T47D (cell line): Measurements from ENCODE around the gene TRIM8.
"Not testable (repeated sequence)": the region's sequence is repeated elsewhere in the genome, so short reads cannot be mapped to it uniquely, and the experiment has no call there.

Experiments used
- DNase-seq, 2 experiments: peaks; one replicate each; pipeline versions ENCODE4 v3.0.0 to v3.0.0-alpha.2; 2011 to 2012; ENCODE audit warnings: low read depth in 1 of 2, low spot score in 1 of 2
- JUND ChIP-seq: IDR thresholded peaks from 2 replicates; pipeline ENCODE4 v1.6.1; 2012; ENCODE audit warnings: low read depth
- in situ Hi-C: cut with HindIII; loops from 2 replicates; pipeline ENCODE4 v1.10.0; 2016; ENCODE audit warnings: low sequenced_read_pairs, low pct_unique_long_range_greater_than_20kb

TRIM8 gene

DNA sequence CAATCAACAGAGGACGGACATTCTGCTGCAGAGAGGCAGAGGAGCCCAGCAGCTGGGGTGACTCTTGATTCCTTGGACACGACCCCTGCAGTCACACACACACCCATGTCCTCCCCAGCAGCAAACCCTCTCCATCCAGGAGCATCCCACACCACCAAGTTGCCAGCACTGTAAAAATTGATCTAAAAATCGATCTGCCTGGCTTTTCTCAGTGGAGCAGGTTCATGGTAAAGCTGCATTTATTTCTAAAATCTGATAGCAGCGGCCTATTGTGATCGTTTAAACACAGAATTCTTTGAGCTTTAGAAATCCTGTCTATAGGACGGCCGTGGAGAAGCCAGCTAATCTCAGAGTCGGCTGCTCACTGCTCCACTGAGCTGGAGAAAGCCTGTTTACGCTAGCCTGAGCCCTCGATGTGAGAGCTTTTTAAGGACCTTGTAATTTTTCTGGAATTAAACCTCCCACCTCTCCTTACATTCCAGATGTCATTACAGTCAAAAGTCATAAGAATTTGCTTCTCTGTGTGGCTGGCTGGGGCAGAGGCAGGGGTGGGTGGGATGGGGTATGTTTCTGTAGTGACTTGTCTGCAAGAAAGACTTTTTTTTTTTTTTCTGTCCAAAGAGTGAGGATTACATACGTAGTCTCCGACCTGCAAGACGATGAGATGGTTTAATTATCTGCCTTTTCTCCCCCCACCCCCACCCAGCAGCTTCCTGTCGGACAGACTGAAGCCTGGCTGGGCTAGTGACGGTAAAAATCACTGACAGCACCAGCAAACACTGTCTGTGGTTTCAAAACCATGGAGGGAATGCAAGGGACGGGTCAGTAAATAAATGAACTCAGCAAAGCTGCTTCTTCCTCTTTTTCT, 31.6 kb downstream of the TRIM8 start:
- in situ Hi-C loops, result no loop called here
- peak in 1 of 2 experiments; percentile 70 for DNase-seq
- TF ChIP-seq JUND, result no peak

DNA sequence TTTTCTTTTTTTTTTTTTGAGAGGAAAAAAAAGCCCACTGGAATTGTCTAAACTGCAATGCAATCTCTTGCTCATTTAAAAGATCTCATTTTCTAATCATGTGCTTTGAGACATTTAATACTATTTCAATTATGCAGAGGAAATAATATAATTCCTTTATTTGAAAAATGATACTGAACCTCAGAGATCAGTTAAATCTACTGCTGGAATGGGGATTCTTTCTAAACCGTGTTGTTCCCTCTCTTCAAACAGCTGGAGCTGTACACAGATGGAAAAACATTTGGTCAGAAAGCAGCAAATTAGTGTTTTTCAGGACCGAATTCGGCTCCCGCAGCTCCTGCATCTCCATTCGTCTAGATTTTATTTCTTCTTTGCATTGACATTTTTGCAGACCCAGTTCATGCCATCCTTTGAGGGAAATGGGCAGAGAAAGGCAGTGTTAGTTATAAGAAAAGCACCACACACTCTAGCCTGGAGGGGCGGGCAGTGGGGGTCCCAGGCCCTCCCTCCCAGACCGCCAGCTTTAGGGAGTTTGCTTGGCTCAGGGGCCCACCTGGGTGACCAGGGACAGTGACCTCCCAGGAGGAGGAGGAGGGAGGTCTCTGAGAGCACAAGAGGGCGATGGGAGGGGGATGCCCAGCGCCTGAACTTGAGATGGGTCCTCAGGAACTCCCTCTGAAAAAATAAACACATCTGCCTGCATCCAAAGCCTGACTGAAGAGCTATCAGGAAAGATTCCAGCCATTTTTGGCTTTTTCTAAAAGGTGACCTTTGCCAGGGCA, 32.4 kb downstream of the TRIM8 start:
- in situ Hi-C loops, result no loop called here

GRCh38 chr10:102677331-102678067, 33.2 kb downstream of the TRIM8 start:
- TF ChIP-seq JUND, result 0 out of 2 replicates have a peak, but pooled peaks have one; percentile 14
- in situ Hi-C loops, result no loop called here
- no peak for DNase-seq

More for the DNA sequence above, 32.4 kb downstream of the TRIM8 start:
- TF ChIP-seq JUND, result no peak
- no peak for DNase-seq

DNA sequence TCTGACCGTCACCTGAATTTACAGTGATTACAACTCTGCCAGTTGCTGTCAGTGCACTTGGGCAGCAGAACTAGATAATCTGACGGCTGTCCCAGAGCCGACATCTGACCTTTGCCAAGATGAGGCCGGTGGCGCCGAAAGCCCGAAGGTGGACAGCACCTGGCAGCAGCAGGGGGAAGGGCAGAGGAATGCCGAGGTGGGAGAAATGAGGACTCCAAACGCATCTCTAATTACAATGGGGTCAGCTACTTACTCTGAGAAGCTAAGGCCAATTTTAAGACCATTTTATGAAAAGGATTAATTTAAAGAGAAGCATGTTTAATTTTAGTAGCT, 33.8 kb downstream of the TRIM8 start:
- no peak for DNase-seq
- TF ChIP-seq JUND, result no peak
- in situ Hi-C loops, result no loop called here

GRCh38 chr10:102678842-102679289, 34.6 kb downstream of the TRIM8 start:
- TF ChIP-seq JUND, result no peak
- in situ Hi-C loops, result no loop called here
- DNase-seq, result peak in 1 of 2 experiments; percentile 85

DNA sequence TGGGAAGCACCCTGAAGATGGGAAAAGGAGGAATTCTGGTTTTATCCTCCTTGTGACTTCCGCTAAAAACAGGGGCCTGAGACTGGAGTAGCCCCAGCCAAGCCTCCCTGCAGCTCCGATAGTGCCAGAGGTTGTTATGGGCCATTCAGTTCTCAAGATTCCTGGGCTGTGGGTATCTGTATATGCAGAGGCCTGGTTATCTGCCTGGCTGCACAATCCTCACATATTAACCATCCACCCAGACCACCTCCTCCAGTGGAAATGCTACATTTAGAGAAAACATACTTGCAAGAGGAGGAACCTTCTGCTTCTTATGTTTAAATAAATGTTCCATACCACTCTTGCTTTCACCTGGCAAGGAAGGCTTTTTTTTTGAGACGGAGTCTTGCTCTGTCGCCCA, 35.3 kb downstream of the TRIM8 start:
- TF ChIP-seq JUND, result no peak
- in situ Hi-C loops, result no loop called here

DNA sequence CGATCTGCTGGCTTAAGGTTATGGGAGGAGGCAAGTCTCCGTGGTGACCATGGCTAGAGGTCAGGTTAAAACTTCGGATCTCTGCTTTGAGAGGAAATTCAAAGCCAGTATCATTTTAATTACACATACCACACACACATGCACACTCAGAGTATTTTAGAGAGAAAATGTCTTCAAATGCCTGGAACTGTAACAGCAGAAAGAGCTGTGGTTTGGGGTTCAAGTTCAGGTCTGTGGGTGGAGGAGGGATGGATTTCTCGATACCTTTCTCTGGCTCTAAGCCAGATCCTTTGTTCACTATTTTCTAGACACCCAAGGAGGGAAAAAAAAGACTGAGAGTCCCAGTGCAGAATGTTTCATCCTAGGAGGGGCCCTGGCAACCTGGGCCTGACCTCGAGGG, 37.4 kb downstream of the TRIM8 start:
- DNase-seq, result no peak
- in situ Hi-C loops, result no loop called here
- no peak for TF ChIP-seq JUND

More for the DNA sequence above, 35.3 kb downstream of the TRIM8 start:
- no peak for DNase-seq

DNA sequence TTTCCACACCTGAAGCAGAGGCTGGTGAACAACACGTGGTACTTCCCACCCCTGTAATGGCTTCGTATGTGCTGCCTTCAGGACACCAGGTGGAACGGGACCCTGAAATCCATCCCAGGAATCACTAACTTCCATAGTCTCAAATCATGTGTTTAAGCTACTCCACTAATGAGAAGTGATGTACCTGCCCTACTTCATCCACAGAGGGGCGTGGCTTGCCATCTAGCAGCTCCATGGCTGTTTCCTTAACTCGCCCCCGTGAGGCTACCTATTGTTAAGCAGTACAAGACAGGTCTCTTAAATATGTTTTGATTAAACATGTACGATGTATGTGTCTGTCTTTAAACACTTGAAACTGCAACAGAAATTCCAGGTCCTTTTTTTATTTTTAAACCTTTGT, 38.1 kb downstream of the TRIM8 start:
- in situ Hi-C loops, result no loop called here
- no peak for TF ChIP-seq JUND
- DNase-seq, result peak in 1 of 2 experiments; percentile 54

DNA sequence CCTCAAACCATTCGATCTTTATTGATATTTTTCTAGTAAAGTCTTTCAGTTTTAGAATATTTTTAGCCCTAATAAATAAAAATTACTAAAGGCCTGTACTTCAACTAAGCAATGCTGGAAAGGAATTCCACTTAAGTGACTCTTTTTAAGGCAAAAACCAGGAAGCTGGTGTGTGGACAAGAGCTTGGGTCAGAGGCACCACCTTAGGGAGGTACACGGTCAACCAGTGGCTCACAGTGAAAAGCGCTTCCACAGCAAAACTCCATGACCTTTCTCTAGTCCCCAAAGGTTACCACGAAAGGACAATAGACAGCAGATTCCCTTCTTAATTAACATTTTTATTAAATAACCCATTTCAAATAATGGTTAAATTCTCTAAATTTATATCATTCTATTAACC, 38.7 kb downstream of the TRIM8 start:
- TF ChIP-seq JUND, result no peak
- DNase-seq, result no peak
- in situ Hi-C loops, result no loop called here

DNA sequence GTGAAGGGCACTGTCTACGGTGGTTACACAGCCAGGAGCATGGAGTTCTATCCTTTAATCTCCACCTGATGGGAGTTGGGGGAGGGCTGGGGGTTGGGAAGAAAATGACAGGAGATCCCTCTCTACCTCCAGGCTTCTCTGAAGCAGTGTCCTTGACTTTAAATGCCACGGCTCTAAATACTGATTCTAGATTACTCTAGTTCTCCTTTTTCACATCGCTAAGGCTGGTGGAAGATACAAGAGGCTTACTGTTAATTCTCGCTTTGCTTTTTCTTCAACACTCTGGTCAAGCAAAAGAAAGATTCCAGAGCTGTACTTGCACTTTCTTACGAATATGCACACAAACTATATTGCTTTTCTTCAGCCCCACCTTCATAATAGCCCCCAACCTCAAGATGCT, 39.5 kb downstream of the TRIM8 start:
- no peak for TF ChIP-seq JUND
- in situ Hi-C loops, result no loop called here
- DNase-seq, result no peak

DNA sequence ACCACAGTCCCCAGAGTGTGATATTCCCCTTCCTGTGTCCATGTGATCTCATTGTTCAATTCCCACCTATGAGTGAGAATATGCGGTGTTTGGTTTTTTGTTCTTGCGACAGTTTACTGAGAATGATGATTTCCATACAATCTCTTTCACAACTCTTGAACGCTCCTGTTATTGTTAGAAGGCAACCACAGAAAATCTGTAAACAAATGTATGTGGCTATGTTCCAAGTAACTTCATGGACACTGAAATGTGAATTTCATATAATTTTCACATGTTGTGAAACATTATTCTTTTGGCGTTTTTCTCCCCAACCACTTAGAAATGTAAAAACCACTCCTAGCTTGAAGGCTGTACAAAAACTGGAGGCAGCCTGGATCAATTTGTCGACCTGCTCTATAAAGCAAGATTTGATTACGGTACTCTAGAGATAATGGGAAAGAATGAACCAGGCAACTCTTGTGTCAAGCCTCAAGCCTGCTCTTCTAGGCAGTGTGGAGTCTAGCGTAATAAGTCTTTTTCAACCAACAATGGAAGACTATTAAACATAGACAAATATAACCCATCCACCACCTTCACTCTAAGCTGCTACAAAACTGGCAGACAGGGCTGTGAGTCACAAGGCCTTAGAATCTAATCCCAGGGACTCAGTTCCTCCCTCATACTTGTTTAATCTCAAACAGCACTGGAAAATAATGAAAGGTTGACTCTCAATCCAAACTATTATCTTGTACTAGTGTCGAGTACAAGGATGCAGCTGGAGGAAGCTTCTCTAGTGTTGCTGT, 47.2 kb downstream of the TRIM8 start:
- in situ Hi-C loops, result no loop called here
- no peak for DNase-seq

GRCh38 chr10:102695401-102695800, 51.1 kb downstream of the TRIM8 start:
- DNase-seq, in situ Hi-C loops: not testable (repeated sequence)

More for the DNA sequence above, 47.2 kb downstream of the TRIM8 start:
- TF ChIP-seq JUND, result no peak
